Activated naive CD8-positive, alpha-beta T cell treated with anti-CD3 and anti-CD28 coated beads, Interleukin-2, amount 50 U/mL, for 16 hours (primary cell): ENCODE measurements around the gene PCYT2.

Experiments used
- DNase-seq: peaks from one replicate; pipeline ENCODE4 v3.0.0-alpha.2; 2020; ENCODE audit warnings: low read depth, low spot score

PCYT2 gene

DNA sequence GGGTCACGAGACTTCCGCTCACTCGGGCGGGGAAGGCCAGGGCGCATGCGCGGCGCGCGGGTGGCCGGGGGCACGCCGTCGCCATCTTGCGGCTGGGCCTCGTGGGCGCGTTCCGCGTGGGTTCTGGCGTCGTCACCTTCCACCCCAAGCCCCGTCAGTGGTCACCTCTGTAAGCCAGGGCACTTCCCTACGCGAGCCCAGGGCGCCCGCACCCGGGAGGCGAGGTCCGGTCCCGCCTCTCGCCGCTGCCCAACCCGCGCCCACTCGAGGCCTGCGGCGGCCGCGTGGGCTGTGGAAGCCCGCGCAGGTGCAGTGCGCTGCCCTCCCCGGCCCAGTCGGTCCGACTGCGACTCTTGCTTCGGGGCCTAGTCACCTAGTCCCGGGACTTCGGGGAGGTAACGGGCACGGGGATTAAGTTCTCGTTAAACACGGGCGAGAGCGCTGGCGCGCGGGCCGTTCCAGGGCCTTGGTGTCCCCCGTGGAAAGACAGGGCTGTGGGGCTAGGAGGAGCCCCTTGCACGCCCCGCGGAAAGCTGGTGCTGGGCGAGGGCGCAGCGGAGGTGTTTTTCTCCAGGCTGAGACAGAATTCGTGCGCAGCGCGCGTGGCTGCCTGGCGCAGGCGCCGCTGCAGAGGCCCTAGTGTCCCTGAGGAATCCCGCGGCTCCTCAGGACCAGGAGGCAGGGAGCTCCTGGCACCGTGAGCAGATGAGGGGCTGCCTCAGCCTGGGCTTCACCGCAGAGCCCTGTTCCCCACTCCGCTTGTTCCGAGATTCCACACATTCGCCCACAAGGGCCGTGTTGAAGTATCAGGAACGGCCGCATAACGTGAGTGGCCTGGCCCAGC is 39.6 kb downstream of the PCYT2 start:
- DNase-seq = peak; percentile 86

DNA sequence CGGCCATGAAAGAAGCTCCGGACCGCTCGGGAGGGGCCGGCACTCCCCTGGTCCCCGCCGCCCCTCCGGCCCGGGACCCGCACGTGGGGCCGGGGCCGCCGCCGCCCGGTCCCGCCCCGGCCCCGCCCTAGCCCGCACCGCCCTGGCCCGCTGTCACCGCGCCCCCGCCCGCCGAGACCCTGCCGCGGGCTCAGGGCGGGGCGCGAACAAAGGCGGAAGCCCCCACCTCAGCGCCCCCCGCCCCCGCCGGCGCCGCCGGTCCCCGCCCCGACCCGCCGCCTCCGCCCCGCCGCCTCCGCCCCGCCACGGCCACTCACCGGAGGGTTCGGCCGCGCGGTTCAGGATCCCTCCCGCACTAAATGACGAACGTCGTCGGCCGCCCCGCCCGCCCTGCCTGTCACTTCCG is 40.2 kb downstream of the PCYT2 start, which contains the start of gene ARHGDIA:
ARHGDIA (minus strand) TSS at position 357 of the 406 bp plus-strand sequence. CDS start 1,407 bp downstream, outside the sequence.
- DNase-seq = no peak

DNA sequence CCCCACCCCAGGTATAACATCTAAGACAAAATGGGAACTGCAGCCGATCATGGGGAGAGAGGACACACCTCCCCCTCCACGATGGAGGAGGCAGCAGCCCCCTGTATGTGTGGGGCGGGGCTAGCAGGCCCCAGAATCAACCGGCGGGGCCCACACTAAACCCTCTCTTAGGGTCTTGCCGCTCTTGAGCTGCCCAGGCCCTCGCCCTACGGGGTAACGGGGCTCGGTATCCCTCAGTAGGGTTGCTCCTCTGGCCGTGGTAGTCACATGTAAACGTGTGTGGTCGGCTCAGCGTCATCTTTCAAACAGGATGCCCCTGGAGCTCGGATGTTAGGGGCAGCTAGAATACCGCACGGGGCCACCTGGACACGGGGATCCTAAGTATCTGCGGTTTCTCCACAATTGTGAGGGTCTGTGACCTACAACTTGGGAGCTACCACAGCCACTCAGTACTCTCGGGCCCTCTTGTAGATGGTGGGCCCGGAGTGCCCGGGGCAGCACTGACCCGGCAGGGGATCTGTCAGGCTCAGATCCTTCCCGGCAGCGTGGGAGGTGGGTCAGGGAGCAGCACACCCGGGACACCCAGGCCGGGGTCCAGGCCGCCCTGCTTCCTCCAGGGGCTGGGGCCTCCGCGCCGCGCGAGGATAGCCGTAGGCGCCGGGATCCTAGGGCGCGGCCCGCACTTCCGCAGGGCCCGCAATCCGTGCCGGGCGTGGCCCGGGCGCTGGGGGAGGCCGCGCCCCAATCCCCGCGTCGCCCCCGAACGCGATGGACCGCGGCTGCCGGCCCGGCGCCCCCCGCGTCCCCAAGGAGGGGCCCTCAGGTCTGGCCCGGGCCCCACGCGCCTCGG is 40.8 kb downstream of the PCYT2 start:
- DNase-seq = no peak

DNA sequence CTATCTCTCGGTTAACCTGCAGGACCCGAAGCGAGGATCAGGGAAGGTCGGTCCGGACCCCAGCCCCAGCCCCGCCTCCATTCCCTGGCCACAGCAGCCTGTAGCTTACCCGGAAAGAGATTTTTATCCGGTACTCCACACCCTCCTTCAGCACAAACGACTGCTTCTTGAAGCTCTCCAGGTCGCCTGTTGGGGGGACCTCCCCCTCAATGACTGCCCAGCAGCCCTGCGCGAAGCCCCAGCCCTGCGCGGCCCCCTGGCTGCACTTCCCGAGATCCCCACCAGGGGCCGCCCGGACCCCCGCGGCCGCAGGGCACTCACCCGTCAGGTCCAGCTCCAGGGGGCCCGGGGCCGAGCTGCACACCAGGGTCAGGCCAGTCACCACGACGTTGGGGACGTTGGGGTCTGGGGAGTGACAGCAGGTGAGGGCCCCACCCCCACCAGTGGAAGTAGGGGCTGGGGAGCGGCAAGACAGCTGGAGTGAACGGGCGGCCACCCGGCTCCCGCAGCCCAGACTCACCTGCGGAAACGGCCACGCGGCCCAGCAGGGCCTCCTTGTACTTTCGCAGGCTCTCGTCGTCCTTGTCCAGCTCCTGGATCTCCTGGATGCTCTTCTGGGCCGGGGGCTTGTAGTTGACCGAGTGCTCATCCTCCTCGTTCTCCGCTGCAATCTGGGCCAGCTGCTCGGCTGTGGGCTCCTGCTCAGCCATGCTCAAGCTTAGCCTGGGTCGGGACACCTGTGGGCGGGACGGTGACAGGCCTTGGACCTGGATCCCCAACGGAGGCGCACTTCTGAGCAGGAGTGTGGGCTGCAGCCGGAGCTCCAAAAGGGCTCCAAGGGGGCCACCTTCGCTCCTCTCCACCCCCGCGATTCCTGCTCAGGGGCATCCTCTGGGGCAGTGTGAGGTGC is 41.7 kb downstream of the PCYT2 start:
- DNase-seq = no peak

DNA sequence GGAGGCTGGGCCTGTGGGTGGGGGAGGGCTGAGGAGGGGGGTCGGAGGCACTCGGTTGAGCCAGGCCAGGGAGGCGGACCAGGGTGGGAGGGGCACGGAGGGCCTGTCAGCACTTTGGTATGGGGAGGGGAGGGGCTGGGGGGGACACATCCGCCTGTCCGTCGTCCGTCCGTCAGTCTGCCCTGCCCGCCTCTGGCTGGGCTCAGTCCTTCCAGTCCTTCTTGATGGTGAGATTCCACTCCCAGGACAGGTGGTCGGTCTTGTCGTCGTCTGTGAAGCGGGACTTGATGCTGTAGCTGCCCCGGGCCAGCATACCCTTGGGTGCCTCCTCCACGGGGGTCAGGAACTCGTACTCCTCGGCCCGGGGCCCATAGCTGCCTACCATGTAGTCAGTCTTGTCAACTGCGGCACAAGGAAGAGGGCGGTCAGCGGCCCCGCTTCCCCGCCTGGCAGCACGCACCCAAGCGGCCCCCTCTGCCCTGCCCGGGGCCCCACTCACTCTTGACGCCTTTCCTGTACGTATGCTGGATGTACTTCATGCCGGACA is 42.5 kb downstream of the PCYT2 start:
- DNase-seq = no peak

DNA sequence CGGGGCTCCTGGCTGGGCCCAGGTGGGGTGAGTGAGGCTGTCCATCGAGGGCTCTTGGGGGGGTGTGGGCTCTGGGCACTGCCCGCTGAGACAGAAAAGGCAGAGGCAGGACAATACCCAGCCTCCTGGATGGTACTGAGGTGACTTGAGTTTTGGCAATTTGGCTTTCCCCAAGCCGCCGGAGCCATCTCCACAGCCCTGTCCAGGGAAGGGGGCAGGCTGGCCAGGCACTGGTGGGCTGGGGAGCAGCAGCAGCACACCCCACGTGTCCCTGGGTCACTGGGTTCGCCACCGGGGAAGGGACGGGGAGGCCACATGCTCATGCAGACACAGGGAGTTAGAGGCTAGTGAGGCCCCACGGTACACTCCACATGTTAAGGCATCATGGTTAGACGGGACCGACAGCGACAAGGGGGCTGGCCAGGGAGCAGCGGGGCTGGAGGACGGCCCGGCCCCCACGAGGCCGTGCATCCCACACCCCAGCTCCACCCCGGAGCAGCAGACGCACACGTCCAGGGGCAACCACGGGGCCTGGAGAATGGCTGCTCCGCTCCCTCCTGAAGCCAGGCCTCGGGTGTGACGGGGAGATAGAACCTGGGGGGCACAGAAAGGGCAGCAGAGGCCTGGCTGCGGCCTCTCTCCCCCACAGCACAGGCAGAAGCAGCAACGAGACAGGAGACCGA is 43.1 kb downstream of the PCYT2 start:
- DNase-seq = no peak

DNA sequence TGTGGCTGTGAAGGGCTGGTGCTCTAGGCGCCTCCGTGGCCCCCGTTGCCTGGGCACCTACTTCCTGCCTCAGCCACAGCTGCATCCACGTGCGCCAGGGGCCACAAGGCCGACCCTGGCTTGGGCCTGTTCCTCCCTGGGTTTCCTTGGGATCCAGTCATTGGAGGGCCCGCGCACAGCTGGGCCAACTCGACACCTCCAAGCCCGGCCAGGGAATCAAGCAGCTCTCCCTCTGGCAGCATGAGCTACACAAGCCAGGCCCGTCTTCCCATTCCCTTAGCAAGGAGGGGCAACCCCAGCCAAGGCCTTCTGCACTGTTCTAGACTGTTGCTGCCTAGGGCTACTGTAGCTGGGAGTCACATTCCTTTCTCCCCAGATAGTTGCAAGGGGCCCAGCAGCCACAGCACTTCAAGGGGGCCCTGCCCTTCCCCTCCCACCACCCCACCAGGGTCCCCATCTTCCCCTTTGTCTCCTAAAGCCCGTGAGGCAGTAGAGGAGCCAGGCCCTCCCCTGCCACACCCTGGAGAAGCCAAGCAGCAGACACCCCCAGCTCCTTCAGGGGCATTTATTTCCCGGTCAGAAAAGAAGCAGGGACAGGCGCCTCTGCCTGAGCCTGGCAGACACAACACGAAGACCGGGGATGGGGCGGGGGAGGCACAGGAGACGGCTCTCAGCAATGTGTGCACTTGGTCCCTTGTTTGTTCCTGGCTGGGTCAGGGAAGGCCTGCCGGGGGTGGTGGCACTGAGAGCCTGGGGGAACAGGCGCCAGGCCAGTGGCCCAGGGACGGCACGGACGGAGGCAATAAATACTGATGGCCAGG is 43.8 kb downstream of the PCYT2 start:
- DNase-seq = no peak

DNA sequence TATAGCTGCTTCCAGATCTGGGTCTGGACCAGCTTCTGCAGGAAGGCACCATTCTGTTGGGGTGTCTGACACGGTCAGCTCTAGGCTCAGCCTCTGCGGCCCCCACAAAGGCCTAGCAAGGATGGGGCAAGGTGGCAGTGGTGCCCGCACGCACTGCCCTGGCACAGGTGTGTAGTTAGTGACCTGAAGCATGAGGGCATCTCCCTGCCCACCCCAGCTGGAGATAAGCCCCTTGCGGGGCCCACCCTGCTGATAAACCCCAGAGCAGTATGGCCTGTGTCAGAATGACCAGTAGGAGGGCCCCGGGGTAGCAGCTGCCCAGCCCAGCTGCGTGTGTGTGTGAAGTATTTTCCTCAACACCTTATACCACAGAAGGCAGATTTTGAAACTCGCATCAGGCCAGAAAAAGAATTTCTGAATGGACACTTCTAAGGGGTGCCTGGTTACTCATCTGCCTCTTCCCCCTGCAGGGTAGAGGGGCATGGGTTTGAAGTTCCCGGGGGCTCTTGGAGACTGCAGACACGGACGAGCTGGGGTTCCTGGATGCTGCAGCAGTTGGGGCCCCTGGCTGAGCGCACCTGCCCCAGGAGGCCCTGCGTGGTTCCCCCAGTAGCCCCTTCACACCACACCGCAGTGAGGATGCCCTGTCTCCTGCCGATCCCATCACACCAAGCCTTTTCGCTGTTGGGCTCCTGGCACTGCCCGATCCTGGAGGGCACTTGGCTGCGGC is 44.6 kb downstream of the PCYT2 start:
- no peak for DNase-seq

DNA sequence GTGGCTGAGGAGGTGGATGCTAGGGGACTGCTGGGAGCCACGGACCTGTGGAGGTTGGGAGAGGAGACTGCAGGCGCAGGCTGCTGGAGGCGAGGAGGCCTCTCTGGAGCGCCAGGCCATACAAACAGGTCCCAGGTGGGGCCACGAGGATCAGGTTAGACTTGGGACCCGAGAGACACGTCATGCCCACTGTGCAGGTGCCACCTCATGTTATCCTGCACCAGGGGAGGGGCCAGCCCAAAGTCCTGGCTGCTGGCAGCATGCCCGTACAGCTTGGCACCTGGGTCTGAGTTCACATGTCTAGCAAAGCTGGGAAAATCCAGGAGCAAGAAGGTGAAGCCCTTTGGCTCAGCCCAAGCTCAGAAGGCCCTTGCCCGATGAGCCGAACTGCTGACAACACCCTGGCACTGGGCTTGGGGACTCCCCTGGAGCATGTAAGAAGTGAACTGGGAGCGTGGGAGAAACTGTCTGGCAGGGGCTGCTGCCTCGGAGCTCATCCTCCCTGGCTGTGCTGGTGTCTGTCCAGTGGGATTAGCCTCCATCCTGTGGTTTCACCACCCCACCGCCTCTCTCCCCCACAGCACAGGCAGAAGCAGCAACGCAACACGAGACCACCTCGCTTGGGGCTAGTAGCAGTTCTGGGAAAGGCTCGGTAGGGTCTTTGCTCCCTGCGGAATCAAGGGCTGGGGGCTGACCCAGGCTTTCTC is 45.3 kb downstream of the PCYT2 start:
- DNase-seq = no peak

DNA sequence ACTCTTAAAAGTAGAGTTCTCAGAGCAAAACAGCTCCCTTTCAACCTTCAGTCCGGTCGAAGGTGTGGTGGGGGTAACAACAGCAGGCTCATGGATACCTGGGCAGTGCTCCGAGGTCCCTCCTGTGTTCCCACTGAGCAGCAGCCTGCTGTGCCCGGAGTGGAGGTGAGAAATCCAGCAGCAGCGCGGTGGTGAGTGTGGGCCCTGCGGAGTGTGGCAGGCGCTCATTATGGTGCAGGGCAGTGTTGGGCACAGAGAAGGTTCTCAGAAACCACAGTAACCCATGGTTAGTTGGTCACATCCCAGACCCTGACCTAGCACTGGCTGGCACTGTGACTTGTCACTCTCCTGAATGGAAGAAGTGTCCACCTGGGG is 45.9 kb downstream of the PCYT2 start:
- DNase-seq = no peak

DNA sequence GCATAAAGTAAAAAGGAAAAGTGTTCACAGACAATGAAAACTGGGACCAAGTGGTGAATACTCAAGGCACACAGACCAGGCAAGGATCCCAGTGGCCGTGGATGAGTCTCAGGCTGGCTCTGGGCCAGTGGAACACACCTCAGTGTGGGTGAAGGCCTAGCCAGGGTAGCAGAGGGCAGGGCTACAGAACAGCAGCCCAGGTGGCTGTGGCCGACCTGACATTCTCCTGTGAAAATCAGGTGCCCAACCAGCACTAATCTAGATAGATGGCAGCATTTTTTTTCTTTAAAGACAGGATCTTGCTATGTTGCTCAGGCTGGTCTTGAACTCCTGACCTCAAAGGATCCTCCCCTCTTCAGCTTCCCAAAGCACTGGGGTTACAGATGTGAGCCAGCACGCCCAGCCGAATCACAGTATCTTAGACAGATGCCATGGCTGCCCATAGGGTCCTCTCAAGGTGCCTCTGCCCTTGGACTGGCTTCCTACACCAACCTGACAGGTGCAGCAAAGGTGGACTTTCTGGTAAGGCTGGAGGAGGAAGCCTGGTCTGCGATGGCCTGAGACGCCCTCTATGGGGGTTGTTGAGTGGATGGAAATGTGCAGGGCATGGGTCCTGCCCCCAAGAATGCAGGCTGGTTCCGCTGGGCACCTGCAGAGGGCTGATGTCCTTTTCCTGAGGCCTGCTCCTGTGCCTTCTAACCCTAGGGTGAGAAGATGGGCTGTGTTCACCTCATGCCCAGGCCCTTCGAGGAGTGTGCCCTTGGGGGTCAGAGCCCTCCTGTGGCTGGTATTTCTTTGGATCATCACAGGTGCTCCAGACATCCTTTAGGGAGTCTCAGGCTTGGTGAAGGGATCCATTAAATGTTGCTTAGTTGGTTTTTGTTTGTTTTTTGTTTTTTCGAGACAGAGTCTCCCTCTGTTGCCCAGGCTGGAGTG is 47.1 kb downstream of the PCYT2 start:
- no peak for DNase-seq

DNA sequence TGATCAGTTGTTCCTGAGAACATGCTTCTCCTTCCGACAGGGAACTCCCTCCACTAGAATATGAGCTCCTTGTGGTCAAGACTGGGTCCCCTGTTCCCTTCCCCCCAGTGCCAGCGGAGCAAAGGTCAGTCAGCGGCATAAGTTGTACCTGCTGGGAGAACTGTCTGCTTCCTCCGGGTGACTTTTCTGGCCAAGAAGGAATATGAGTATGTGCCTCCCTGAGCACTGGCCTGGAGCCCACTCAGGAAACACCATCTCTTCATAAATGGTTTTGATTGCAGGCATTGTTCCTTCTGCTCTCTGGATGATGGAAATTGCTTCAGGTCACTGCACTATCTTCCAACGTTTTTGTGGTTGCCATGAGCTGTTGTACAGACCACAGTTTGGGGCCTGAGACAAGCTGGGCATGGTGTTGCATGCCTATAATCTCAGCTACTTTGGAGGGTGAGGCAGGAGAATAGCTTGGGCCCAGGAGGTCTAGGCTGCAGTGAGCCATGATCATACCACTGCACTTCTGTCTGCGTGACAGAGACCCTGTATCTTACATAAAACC is 48.0 kb downstream of the PCYT2 start:
- no peak for DNase-seq

DNA sequence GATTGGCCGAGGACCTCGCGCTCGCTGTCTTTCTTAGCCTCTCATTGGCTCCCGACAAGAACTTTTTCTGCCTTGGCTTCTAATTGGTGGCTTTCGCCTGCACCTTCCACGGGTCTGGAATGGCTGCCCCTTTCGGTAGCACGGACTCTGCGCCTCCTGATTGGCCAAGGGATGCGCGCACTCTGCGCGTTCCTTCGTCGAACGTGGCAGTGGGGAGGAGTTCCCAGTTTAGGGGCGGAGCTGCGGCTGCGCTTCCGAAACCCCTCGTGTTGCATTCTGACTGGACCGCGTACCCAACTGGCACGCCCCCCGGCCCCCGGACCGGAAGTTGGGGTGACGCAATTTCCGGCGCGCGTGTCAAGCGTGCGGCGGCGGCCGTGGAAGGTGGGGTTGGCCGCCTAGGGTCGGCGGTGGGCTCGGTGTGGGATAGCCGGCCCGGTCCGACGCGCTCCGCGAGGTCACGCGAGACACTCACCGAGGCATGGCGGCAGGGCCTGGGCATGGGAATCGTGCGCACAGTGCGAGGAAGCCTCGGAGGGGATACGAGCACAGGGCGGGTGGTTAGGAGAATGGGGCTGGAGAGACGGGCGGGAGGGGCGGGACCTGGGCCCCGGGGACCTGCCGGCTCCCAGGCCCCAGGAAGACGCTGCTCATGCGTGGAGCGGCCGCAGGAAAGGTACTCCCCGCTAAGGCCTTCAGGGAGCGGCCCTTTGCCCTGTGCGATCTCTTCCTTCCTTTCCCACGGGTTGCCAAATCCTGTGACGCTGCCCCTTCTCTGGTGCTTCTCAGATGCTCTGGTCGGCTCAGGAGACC is 50.2 kb downstream of the PCYT2 start:
- peak; percentile 97 for DNase-seq

DNA sequence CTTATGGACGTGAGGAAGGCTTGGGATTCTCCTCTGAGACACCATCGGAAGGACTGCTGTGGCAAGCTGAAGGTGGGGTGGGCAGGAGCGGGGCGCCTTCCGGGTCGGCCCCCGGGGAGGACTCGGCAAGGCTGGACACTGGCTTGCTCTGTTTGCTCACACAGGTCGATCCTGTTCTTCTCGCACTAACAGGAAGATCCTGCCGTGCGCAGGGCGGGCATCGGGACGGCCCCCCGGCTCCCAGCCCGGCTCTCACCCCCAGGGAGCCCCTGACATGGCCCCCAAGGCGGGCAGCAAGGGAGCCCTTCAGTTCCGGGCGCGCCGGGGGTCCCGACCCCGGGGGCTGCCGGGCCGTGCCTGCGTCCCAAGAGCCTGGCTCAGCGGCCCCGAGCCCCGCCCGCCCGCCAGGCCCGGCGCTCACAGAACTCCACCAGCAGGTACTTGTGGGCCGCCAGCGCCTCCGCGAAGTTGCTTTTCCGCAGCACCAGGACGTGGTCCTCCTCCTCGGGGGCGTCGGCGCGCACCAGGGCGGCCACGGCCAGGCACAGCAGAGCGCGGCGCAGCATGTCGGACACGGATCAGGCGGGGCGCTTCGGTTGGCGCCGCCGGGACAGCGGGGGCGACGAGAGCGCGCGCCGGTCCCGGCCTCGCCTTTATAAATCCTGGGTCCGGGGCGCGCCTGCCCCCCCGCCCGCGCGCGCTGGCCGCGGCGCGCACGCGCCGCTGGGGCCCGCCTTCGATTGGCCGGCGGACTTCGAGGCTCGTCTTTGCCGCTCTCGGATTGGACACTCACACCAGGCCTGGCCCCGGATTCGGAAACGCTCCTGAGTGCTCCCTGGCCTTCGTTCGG is 51.1 kb downstream of the PCYT2 start, which contains the start of gene P4HB:
P4HB (minus strand) TSS at position 630 of the 850 bp plus-strand sequence; CDS start at position 566, 64 bp downstream.
- no peak for DNase-seq
